Adipose tissue (tissue), 3 donors: ENCODE data around the gene GRB10. TPM values are rescaled to one million over a fixed set of nuclear protein-coding genes. Genes with fewer than 3 reads are reported as not detected.

Source experiments
- H3K27ac ChIP-seq: one replicate; pipeline ENCODE4 v1.5.1; 2013; ENCODE audit warnings: low read depth, low read length
- WGBS, 3 donors: extraction: QIAGEN DNeasy Blood & Tissue Kit; methylation state at CpG; one replicate each; pipeline ENCODE4 v1.1.7; 2013; 5-methylcytosine and 5-hydroxymethylcytosine counted together
- polyA plus RNA-seq, 3 donors: library from polyadenylated mRNA; stranded (reverse); fragments of 200-250 nt; gene quantifications; one replicate each; pipeline ENCODE4 v1.2.3, GENCODE V29; 2013
- donor health status: healthy with polysubstance abuse.
- donor health status: Bipolar disorder and iron deficiency.
- donor health status: healthy.

The GRB10 gene
- polyA plus RNA-seq, 3 donors, result 25.6 to 61.6 (median 26.1) TPM

DNA sequence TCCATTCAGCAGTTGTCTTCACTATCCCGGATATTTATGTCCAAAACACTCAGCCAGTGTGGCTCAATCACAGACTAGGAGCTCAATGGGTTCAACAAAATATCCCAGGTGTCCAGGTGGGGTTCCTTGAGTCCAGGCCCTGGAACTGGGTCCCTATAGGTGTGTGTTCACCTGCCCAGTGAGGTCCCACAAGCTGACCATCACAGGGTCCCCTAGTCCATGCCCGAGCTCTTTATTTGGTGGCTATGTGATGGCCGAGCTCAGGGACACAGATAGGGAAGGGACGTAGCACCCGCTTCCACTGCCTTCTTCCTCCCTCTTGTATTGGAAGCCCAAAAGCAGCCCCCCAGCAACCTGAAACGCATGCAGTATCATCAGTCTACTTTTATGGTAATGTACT is 138.6 kb downstream of the GRB10 start:
- H3K27ac ChIP-seq, result no peak overlapping the region
- 83 to 95% (median 93%) methylated on average over 6 of the region's 6 CpGs for WGBS, 3 donors

- 38 to 88% (median 86%) methylated on average over 18 of the region's 18 CpGs for WGBS, 3 donors
- no peak overlapping the region for H3K27ac ChIP-seq
Measured at GRCh38 chr7:50641442-50642405, 141.0 kb downstream of the GRB10 start.

DNA sequence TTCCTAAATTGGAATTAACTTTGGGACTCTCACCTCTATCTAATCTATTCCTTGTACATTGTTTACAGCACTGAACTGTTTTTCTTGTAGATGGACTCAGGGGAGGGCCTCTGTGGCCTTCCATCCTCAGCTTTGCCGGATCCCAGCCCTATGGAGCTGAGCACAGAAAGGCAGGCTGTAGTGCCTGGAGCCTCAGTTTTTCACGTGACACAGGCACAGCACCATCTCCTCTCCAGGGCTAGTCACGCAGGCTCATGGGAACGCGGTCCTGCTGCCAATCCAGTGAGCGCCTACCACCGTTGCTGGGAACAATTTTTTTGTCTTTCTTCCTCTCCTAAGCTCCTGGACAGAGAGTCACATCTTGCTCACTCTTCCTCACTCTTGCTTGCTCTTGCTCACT is 141.9 kb downstream of the GRB10 start:
- H3K27ac ChIP-seq, result peak overlapping the region; percentile 7
- 74 to 89% (median 87%) methylated on average over 7 of the region's 7 CpGs for WGBS, 3 donors

- no peak overlapping the region for H3K27ac ChIP-seq
- WGBS, 3 donors, result 74 to 83% (median 76%) methylated on average over 2 of the region's 2 CpGs
Measured at GRCh38 chr7:50640256-50640655, 142.4 kb downstream of the GRB10 start.

DNA sequence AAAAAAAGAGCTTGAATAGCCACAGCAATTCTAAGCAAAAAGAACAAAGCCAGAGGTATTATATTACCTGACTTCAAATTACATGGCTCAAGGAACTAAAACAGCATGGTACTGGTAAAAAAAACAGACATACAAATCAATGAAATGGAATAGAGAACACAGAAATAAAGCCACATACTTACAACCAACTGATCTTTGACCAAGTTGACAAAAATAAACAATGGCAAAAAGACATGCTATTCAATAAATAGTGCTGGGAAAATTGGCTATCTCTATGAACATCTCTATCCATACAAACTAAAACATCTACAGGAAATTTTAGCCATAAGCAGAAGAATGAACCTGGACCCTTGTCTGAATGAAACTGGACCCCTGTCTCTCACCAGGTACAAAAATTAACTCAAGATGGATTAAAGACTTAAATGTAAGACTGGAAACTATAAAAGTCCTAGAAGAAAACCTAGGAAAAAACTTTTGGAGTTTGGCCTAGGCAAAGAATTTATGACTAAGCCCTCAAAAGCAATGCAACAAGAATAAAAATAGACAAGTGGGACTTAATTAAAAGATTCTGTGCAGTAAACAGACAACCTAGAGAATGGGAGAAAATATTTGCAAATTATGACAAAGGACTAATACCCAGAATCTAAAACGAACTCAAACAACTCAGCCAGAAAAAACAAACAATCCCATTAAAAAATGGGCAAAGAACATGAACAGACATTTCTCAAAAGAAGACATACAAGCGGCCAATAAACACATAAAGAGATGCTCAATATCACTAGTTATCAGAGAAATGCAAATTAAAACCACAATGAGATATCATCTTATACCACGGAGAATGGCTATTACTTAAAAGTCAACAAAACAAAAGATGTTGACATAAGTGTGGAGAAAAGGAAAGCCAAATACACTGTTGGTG is 144.7 kb downstream of the GRB10 start:
- WGBS, 3 donors, result 43 to 73% (median 72%) methylated on average over 3 of the region's 3 CpGs
- no peak overlapping the region for H3K27ac ChIP-seq

GRCh38 chr7:50634378-50634777 is 148.3 kb downstream of the GRB10 start:
- 94 to 97% (median 97%) methylated on average over 1 of the region's 1 CpG for WGBS, 3 donors
- no peak overlapping the region for H3K27ac ChIP-seq

- WGBS, 3 donors, result 61 to 100% (median 93%) methylated on average over 1 of the region's 1 CpG
- H3K27ac ChIP-seq, result no peak overlapping the region
Measured at GRCh38 chr7:50633414-50633710, 149.3 kb downstream of the GRB10 start.

- no peak overlapping the region for H3K27ac ChIP-seq
- 49 to 77% (median 73%) methylated on average over 10 of the region's 10 CpGs for WGBS, 3 donors
Measured at GRCh38 chr7:50632561-50633413, 149.9 kb downstream of the GRB10 start.

DNA sequence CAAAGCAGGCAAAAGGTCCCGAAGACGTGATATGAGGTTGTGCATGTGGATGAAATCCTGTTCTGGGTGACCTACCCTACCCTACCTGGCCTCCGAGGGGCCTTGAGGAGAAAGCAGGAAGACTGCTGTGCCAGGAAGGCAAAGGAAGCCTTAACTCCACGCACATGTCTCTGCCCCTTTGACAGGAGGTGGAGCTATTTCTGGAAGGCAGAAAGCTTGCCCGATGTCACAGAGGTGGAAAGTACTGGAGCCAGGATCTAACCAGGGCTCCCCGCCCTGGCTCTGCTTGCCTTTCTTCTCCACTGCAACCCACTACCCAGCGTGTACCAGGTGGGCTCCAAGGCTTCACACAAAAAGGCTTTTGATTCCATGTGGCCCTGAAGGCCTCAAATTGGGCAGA is 151.1 kb downstream of the GRB10 start:
- H3K27ac ChIP-seq, result no peak overlapping the region
- 45 to 82% (median 82%) methylated on average over 7 of the region's 7 CpGs for WGBS, 3 donors

DNA sequence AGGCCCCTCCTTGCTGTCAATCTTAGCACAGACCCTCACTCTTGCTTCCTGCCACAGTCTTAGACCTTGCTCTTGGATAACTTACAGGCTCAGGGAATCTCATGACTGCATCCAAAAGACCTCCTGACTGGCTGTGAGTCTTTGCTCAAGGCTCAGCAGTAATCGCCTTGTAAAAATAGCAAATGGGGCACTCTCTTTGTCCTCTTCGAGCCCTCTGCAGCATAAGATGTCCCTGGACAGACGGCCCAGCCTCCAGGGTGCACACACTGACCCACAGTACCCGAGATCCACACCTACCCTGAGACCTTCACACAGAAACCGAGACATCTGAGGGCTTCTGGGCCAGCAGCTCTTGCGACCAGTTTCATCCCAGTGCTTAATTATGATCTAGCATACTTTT is 151.6 kb downstream of the GRB10 start:
- 73 to 92% (median 91%) methylated on average over 6 of the region's 6 CpGs for WGBS, 3 donors
- no peak overlapping the region for H3K27ac ChIP-seq

GRCh38 chr7:50629238-50629901 is 153.3 kb downstream of the GRB10 start:
- 74 to 87% (median 84%) methylated on average over 10 of the region's 10 CpGs for WGBS, 3 donors
- no peak overlapping the region for H3K27ac ChIP-seq

GRCh38 chr7:50628434-50629084 is 154.1 kb downstream of the GRB10 start:
- 70 to 94% (median 90%) methylated on average over 6 of the region's 6 CpGs for WGBS, 3 donors
- H3K27ac ChIP-seq, result no peak overlapping the region

- H3K27ac ChIP-seq, result no peak overlapping the region
- WGBS, 3 donors, result 85 to 93% (median 89%) methylated on average over 16 to 17 of the region's 17 CpGs
Measured at GRCh38 chr7:50627824-50628361, 154.8 kb downstream of the GRB10 start.

DNA sequence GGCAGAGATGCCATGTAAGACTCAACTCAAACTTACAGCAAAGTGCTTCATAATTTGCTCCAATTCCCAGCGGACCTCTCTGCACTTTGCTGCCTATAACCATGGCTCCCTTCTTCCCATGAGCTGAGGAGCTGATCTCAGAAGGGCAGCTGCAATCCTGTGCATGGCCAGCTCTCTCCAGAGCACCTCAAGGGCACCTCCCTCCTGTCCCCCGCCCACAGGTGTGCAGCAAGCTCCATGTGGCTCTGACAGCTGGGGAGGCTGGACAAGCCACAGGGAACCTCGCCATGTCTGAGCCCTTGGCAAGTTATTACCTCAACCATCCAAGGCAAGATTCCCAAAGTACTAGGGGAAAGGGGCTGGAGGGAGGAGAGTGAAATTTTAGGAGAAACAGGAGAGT is 156.4 kb downstream of the GRB10 start:
- 53 to 98% (median 91%) methylated on average over 3 of the region's 3 CpGs for WGBS, 3 donors
- H3K27ac ChIP-seq, result no peak overlapping the region

- 57 to 94% (median 92%) methylated on average over 5 of the region's 5 CpGs for WGBS, 3 donors
- no peak overlapping the region for H3K27ac ChIP-seq
Measured at GRCh38 chr7:50625360-50625759, 157.3 kb downstream of the GRB10 start.

- 55 to 84% (median 84%) methylated on average over 2 of the region's 2 CpGs for WGBS, 3 donors
- no peak overlapping the region for H3K27ac ChIP-seq
Measured at GRCh38 chr7:50622821-50623220, 159.9 kb downstream of the GRB10 start.

DNA sequence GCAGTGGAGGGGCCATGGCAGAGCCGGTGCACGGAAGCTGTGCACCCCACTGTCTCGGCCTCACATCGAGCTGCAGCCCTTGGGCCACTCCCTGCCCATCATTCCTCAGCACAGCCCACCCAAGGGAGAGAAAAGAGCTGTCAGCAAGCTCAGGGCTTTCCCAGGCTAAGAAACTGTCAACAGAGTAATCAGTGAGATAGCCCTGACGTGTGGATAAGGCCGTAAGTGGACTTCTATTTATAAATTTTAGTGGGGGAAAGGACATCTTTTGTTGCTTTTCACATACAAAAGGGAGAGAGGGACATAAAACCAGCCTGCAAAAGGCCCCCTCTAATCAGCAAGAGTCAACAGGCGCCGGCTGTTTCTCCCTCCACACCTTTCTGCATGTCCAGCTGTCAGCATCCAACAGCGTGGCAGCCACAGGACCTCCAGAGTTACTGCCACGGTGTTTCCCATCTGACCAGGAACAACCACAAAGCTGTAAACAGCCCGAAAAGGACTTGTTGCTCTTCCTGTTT is 160.7 kb downstream of the GRB10 start:
- no peak overlapping the region for H3K27ac ChIP-seq
- 40 to 75% (median 73%) methylated on average over 11 of the region's 11 CpGs for WGBS, 3 donors
